DOHH2 (cell line): ENCODE measurements around the gene PTPN7.

Experiments
- EZH2phosphoT487 ChIP-seq: fragments of 200-600 bp; sonication (generic); IDR thresholded peaks from 2 replicates; pipeline ENCODE4 v1.6.1; 2017; ENCODE audit warnings: borderline replicate concordance, mild to moderate bottlenecking, antibody characterized with exemption, low read length, moderate library complexity, mixed read lengths
- TF ChIP-seq, protein P1 (sequence below): fragments of 200-600 bp; sonication (generic); IDR thresholded peaks from one replicate; pipeline ENCODE4 v1.5.1; 2014; ENCODE audit warnings: antibody characterized with exemption, mild to moderate bottlenecking, low read depth, low read length; ENCODE audit not compliant: poor library complexity, severe bottlenecking

DNA sequence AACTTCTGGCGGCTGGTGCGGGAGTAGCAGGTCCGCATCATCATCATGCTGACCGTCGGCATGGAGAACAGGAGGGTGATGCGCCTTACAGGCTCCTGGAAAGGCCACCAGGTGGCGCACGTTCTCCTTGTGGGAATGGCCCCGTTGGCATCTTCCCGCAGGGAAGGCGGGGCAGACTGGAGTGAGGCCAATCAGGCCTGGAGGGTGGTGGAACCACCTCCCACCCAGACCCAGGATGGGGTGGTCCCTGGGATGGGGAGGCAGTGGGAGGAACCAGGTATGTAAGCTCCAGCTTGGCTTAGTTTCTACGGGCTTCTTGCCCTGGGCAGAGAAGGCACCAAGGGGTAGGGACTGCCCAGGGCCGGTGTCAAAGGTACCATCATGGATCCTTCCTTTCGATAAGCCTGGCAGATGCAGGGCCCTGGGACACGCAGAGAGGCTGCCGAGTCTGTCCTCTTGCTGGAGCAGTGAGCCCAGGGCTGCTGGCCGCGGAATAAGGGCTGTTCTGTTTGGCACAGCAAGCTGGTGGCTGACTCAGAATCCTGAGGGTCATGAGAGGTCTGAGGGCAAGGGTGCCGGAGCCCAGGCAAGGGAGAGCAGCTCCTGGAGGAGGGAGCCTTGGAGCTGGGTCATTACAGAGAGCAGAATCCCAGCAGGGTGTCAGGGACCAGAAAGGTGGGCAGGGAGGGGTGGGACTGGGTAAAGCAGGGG is 24.5 kb upstream of the PTPN7 start:
- TF ChIP-seq, protein P1, sequence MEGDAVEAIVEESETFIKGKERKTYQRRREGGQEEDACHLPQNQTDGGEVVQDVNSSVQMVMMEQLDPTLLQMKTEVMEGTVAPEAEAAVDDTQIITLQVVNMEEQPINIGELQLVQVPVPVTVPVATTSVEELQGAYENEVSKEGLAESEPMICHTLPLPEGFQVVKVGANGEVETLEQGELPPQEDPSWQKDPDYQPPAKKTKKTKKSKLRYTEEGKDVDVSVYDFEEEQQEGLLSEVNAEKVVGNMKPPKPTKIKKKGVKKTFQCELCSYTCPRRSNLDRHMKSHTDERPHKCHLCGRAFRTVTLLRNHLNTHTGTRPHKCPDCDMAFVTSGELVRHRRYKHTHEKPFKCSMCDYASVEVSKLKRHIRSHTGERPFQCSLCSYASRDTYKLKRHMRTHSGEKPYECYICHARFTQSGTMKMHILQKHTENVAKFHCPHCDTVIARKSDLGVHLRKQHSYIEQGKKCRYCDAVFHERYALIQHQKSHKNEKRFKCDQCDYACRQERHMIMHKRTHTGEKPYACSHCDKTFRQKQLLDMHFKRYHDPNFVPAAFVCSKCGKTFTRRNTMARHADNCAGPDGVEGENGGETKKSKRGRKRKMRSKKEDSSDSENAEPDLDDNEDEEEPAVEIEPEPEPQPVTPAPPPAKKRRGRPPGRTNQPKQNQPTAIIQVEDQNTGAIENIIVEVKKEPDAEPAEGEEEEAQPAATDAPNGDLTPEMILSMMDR, result peak; percentile 93
- no peak for TF ChIP-seq EZH2phosphoT487
